ENCODE measurements around the gene MT1HL1.

DNA sequence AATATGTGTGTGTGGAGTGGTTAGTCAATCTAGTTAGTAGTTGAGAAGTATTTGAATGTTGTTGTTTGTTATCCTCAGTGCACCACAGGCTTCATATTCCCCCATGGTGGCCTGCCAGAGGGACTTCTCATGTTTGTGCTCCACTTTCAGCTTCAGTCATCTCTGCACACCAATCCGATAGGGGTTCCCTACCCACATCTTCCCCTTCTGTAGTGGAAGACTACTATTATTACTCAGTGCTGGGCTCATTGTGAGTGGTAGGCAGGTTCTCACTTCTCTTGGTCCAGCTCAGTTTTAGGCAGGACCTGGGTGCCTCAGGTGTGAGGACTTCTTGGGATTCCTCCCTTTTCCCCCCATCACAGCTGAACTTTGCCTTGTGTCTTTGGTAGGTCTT, 14.2 kb downstream of the MT1HL1 start:
- TF ChIP-seq CTCF (IDR thresholded peaks at IDR 0.05): no peak
- TF ChIP-seq POLR2AphosphoS5 (IDR thresholded peaks at IDR 0.05): no peak
- TF ChIP-seq POLR2A (IDR thresholded peaks at IDR 0.05): no peak
- TF ChIP-seq EP300 (IDR thresholded peaks at IDR 0.05): no peak

Data from suprapubic skin (tissue), 4 donors.